Upper lobe of right lung (tissue), 1 donor: ENCODE measurements around the gene CKAP2L. TPM values are rescaled to one million over a fixed set of nuclear protein-coding genes. Genes with fewer than 3 reads are reported as not detected.
A peak's percentile ranks its signal among the peaks of the same experiment; 100 is the strongest.

ENCODE experiments used
- ATAC-seq: fragments of 200-7000 bp; cut with Tn5 transposase; one replicate; pipeline ENCODE4 v1.9.1; 2020; ENCODE audit warnings: mild to moderate bottlenecking, moderate library complexity
- DNase-seq: peaks from one replicate; pipeline ENCODE4 v3.0.0-alpha.2; 2020
- H3K27ac ChIP-seq: fragments of 200-600 bp; one replicate; pipeline ENCODE4 v1.8.0; 2022
- H3K27me3 ChIP-seq: fragments of 200-600 bp; one replicate; pipeline ENCODE4 v1.8.0; 2022; ENCODE audit warnings: mild to moderate bottlenecking
- H3K36me3 ChIP-seq: fragments of 200-600 bp; one replicate; pipeline ENCODE4 v1.8.0; 2022
- H3K4me1 ChIP-seq: fragments of 200-600 bp; one replicate; pipeline ENCODE4 v1.8.0; 2022
- H3K4me3 ChIP-seq: fragments of 200-600 bp; one replicate; pipeline ENCODE4 v1.8.0; 2022; ENCODE audit warnings: mild to moderate bottlenecking
- H3K9me3 ChIP-seq: fragments of 200-600 bp; one replicate; pipeline ENCODE4 v1.8.0; 2022
- CTCF ChIP-seq: fragments of 200-600 bp; IDR thresholded peaks from one replicate; pipeline ENCODE4 v1.8.0; 2022; ENCODE audit warnings: antibody characterized with exemption
- intact Hi-C: fragments of 100-400 bp; cut with DNase I; formaldehyde crosslinking; loops from one replicate; pipeline ENCODE4 v1.11.0; 2022
- total RNA-seq: library from RNA; stranded (reverse); fragmentation: NEBNext Ultra II Directional; extraction: Animal tissue kit (Norgen Biotek cat#: 25700); gene quantifications from one replicate; pipeline ENCODE4 v1.2.1, GENCODE V29; 2021
- donor health status: DM: no; HTN: yes; CAD: no; lungs with severe emphysema.

Gene CKAP2L
- total RNA-seq, 1 donor from 2014 or later: 0.46 TPM

GRCh38 chr2:112794131-112794733, 29.8 kb upstream of the CKAP2L start:
- intact Hi-C loops: no loop called here
- no peaks in the 10 kb centered on the region for H3K9me3 ChIP-seq
- ATAC-seq (peak; percentile 82), DNase-seq (no peak)
- peaks cover 12% of the 10 kb centered on the region for H3K4me1 ChIP-seq
- H3K27ac ChIP-seq: peak overlapping the region; percentile 28
- no peaks in the 10 kb centered on the region for H3K36me3 ChIP-seq
- no peaks in the 10 kb centered on the region for H3K27me3 ChIP-seq
- no peak overlapping the region for H3K4me3 ChIP-seq
- no peak for TF ChIP-seq CTCF

GRCh38 chr2:112793449-112793978, 29.1 kb upstream of the CKAP2L start:
- H3K9me3 ChIP-seq: no peaks in the 10 kb centered on the region
- peak; percentile 73 for ATAC-seq
- H3K36me3 ChIP-seq: no peaks in the 10 kb centered on the region
- no peak for TF ChIP-seq CTCF
- peaks cover 12% of the 10 kb centered on the region for H3K4me1 ChIP-seq
- peak overlapping the region; percentile 28 for H3K27ac ChIP-seq
- DNase-seq: no peak
- no peak overlapping the region for H3K4me3 ChIP-seq
- no peaks in the 10 kb centered on the region for H3K27me3 ChIP-seq
- intact Hi-C loops: no loop called here

GRCh38 chr2:112792419-112792818, 28.0 kb upstream of the CKAP2L start:
- intact Hi-C loops: no loop called here
- TF ChIP-seq CTCF: no peak
- peaks cover 12% of the 10 kb centered on the region for H3K4me1 ChIP-seq
- no peaks in the 10 kb centered on the region for H3K36me3 ChIP-seq
- no peaks in the 10 kb centered on the region for H3K27me3 ChIP-seq
- H3K27ac ChIP-seq: no peak overlapping the region
- no peak overlapping the region for H3K4me3 ChIP-seq
- H3K9me3 ChIP-seq: no peaks in the 10 kb centered on the region
- ATAC-seq (no peak), DNase-seq (no peak)

GRCh38 chr2:112791693-112792230, 27.4 kb upstream of the CKAP2L start:
- no peak overlapping the region for H3K27ac ChIP-seq
- H3K9me3 ChIP-seq: no peaks in the 10 kb centered on the region
- H3K4me1 ChIP-seq: peaks cover 12% of the 10 kb centered on the region
- no peaks in the 10 kb centered on the region for H3K27me3 ChIP-seq
- intact Hi-C loops: no loop called here
- no peak overlapping the region for H3K4me3 ChIP-seq
- no peak for TF ChIP-seq CTCF
- DNase-seq (no peak), ATAC-seq (no peak)
- no peaks in the 10 kb centered on the region for H3K36me3 ChIP-seq

GRCh38 chr2:112791019-112791418, 26.6 kb upstream of the CKAP2L start:
- no peaks in the 10 kb centered on the region for H3K27me3 ChIP-seq
- no peaks in the 10 kb centered on the region for H3K36me3 ChIP-seq
- ATAC-seq (no peak), DNase-seq (no peak)
- intact Hi-C loops: no loop called here
- peaks cover 12% of the 10 kb centered on the region for H3K4me1 ChIP-seq
- no peak overlapping the region for H3K27ac ChIP-seq
- no peak overlapping the region for H3K4me3 ChIP-seq
- no peak for TF ChIP-seq CTCF
- H3K9me3 ChIP-seq: no peaks in the 10 kb centered on the region
